Smooth muscle cell (in vitro differentiated cells): ENCODE measurements around the gene TTYH1. TPM values are rescaled to one million over a fixed set of nuclear protein-coding genes. Genes with fewer than 3 reads are reported as not detected.
"Not testable (repeated sequence)": the region's sequence is repeated elsewhere in the genome, so short reads cannot be mapped to it uniquely, and the experiment has no call there.

Source experiments
- DNase-seq: peaks from one replicate; lab custom pipeline; 2025; ENCODE audit not compliant: unreplicated experiment; lab: John Stamatoyannopoulos, UW
- H2AFZ ChIP-seq: fragments of 200-600 bp; sonication (generic); 2 replicates; pipeline ENCODE4 v1.6.0; 2016; ENCODE audit warnings: antibody characterized with exemption, low read depth, mild to moderate bottlenecking
- H3F3A ChIP-seq: fragments of 200-600 bp; sonication (generic); 2 replicates; pipeline ENCODE4 v1.6.0; 2017; ENCODE audit warnings: antibody characterized with exemption, low read depth
- H3K27ac ChIP-seq: fragments of 200-600 bp; sonication (generic); 2 replicates; pipeline ENCODE4 v1.5.1; 2016; ENCODE audit warnings: low read depth, mild to moderate bottlenecking
- H3K27me3 ChIP-seq: fragments of 200-600 bp; sonication (generic); 2 replicates; pipeline ENCODE4 v1.6.1; 2016; ENCODE audit warnings: low read depth, mild to moderate bottlenecking
- H3K36me3 ChIP-seq: fragments of 200-600 bp; sonication (generic); 2 replicates; pipeline ENCODE4 v1.5.1; 2016; ENCODE audit warnings: low read depth
- H3K4me1 ChIP-seq: fragments of 200-600 bp; sonication (generic); 2 replicates; pipeline ENCODE4 v1.5.1; 2016; ENCODE audit warnings: low read depth
- H3K4me2 ChIP-seq: fragments of 200-600 bp; sonication (generic); 2 replicates; pipeline ENCODE4 v1.6.0; 2016; ENCODE audit warnings: mild to moderate bottlenecking
- H3K4me3 ChIP-seq: fragments of 200-600 bp; sonication (generic); 2 replicates; pipeline ENCODE4 v1.5.1; 2016; ENCODE audit warnings: mild to moderate bottlenecking
- H3K79me2 ChIP-seq: fragments of 200-600 bp; sonication (generic); 2 replicates; pipeline ENCODE4 v1.6.0; 2016; ENCODE audit warnings: low read depth, mild to moderate bottlenecking
- H3K9ac ChIP-seq: fragments of 200-600 bp; sonication (generic); 2 replicates; pipeline ENCODE4 v1.6.0; 2016; ENCODE audit warnings: low read depth
- H3K9me3 ChIP-seq: fragments of 200-600 bp; sonication (generic); replicated peaks from 2 replicates; pipeline ENCODE4 v1.5.1; 2016; ENCODE audit warnings: low read depth
- H4K20me1 ChIP-seq: fragments of 200-600 bp; sonication (generic); 2 replicates; pipeline ENCODE4 v1.6.0; 2016; ENCODE audit warnings: low read depth
- CTCF ChIP-seq: fragments of 200-600 bp; sonication (generic); IDR thresholded peaks from 2 replicates; pipeline ENCODE4 v1.5.1; 2017; ENCODE audit warnings: borderline replicate concordance, mild to moderate bottlenecking, antibody characterized with exemption; ENCODE audit not compliant: insufficient read depth, poor library complexity, severe bottlenecking
- WGBS: methylation state at CpG from one replicate; pipeline ENCODE4 v1.1.7; 2016; ENCODE audit warnings: low lambda C conversion rate; 5-methylcytosine and 5-hydroxymethylcytosine counted together
- polyA plus RNA-seq: library from polyadenylated mRNA; unstranded; fragments of >200 nt; fragmentation: Nextera tagmentation; extraction: Ambion mirVana; gene quantifications from 2 replicates; pipeline ENCODE4 v1.2.1, GENCODE V29; 2016
- total RNA-seq: library from RNA; depleted of rRNA; stranded (reverse); fragments of >200 nt; gene quantifications from 2 replicates; pipeline ENCODE4 v1.2.3, GENCODE V29; 2014

TTYH1 gene
- total and polyA plus RNA-seq, 2 experiments from 2014 or later: 0.40 to 0.65 TPM

- H3K27ac ChIP-seq, H4K20me1 ChIP-seq, DNase-seq, H3K79me2 ChIP-seq, H2AFZ ChIP-seq, H3K27me3 ChIP-seq, H3K9ac ChIP-seq, H3K36me3 ChIP-seq, H3F3A ChIP-seq, H3K4me3 ChIP-seq, H3K9me3 ChIP-seq, H3K4me2 ChIP-seq, H3K4me1 ChIP-seq: not testable (repeated sequence)
- WGBS: 74% methylated on average over 5 of the region's 5 CpGs
Measured at GRCh38 chr19:54371453-54371852, 43.8 kb upstream of the TTYH1 start.

- 89% methylated on average over 16 of the region's 16 CpGs for WGBS
- no peaks in the 10 kb centered on the region for H3K36me3 ChIP-seq
- TF ChIP-seq CTCF: no peak
Measured at GRCh38 chr19:54373781-54374631, 41.3 kb upstream of the TTYH1 start.

GRCh38 chr19:54375181-54375938 is 39.9 kb upstream of the TTYH1 start:
- 92% methylated on average over 28 of the region's 28 CpGs for WGBS
- not testable (repeated sequence) for DNase-seq, H3K27ac ChIP-seq, H3K4me2 ChIP-seq, H3K27me3 ChIP-seq, H3K36me3 ChIP-seq, H3K4me1 ChIP-seq, H3K9me3 ChIP-seq, H3F3A ChIP-seq, H3K79me2 ChIP-seq, H4K20me1 ChIP-seq, H3K4me3 ChIP-seq, H2AFZ ChIP-seq, H3K9ac ChIP-seq

More at GRCh38 chr19:54373781-54374631, 41.3 kb upstream of the TTYH1 start:
- Histone ChIP-seq H3K27me3 (no peaks in the 10 kb centered on the region), H3K4me2 (no peak overlapping the region), H3K79me2 (no peaks in the 10 kb centered on the region), H3K27ac (no peak overlapping the region), H2AFZ (no peak overlapping the region), H3K9ac (no peak overlapping the region), H4K20me1 (no peaks in the 10 kb centered on the region), H3K4me1 (no peaks in the 10 kb centered on the region), H3K9me3 (no peaks in the 10 kb centered on the region), H3K4me3 (no peak overlapping the region), H3F3A (no peaks in the 10 kb centered on the region)
- DNase-seq: no peak

- Histone ChIP-seq H4K20me1 (no peaks in the 10 kb centered on the region), H3K36me3 (no peaks in the 10 kb centered on the region), H3F3A (no peaks in the 10 kb centered on the region), H3K9ac (no peak overlapping the region), H2AFZ (no peak overlapping the region), H3K4me3 (no peak overlapping the region), H3K27me3 (no peaks in the 10 kb centered on the region), H3K79me2 (no peaks in the 10 kb centered on the region), H3K9me3 (no peaks in the 10 kb centered on the region), H3K4me1 (no peaks in the 10 kb centered on the region), H3K4me2 (no peak overlapping the region), H3K27ac (no peak overlapping the region)
- TF ChIP-seq CTCF: no peak
- 75% methylated on average over 11 of the region's 11 CpGs for WGBS
- DNase-seq: no peak
Measured at GRCh38 chr19:54376610-54377285, 38.5 kb upstream of the TTYH1 start.
